B cell (primary cell): ENCODE measurements around the gene KANSL1L. TPM values are rescaled to one million over a fixed set of nuclear protein-coding genes. Genes with fewer than 3 reads are reported as not detected.

Experiments
- ATAC-seq: fragments of 200-7000 bp; cut with Tn5 transposase; one replicate; pipeline ENCODE4 v1.10.0; 2021; ENCODE audit warnings: low read depth, mild to moderate bottlenecking, moderate number of reproducible peaks, moderate library complexity
- CTCF ChIA-PET: fragments of 350-600 bp; sonication (Branson Sonifier 250); formaldehyde crosslinking; loops from one replicate; lab custom pipeline; 2021; ENCODE audit warnings: antibody characterized with exemption, inconsistent platforms; lab: Charles Lee
- POLR2A ChIA-PET: fragments of 350-600 bp; sonication (Branson Sonifier 250); formaldehyde crosslinking; loops from one replicate; lab custom pipeline; 2021; ENCODE audit warnings: antibody characterized with exemption; lab: Charles Lee
- DNase-seq: peaks from one replicate; pipeline ENCODE4 v3.0.0; 2013
- H2AFZ ChIP-seq: 2 replicates; pipeline ENCODE4 v1.6.1; 2012; ENCODE audit warnings: mild to moderate bottlenecking, low read depth, low read length; ENCODE audit not compliant: insufficient read depth, poor library complexity, severe bottlenecking
- H3K27ac ChIP-seq, 2 donors: 1 replicate in 1 of 2; 2 replicates in 1 of 2; pipeline ENCODE4 v1.5.1; 2012 to 2013; ENCODE audit warnings: low read length in 2 of 2, mild to moderate bottlenecking in 2 of 2, moderate library complexity in 1 of 2
- H3K27me3 ChIP-seq, 4 experiments: fragments of 200-600 bp in 1 of 4; sonication (generic) in 1 of 4; replicated peaks in 1 of 4; 1 replicate in 2 of 4; 2 replicates in 2 of 4; pipeline versions ENCODE4 v1.6.1 to v1.7.0; 2013 to 2016; ENCODE audit warnings: low read length in 3 of 4, mild to moderate bottlenecking in 2 of 4, mixed read lengths in 1 of 4, moderate library complexity in 1 of 4; ENCODE audit not compliant: insufficient read depth in 4 of 4, control insufficient read depth in 3 of 4; ENCODE audit errors: control extremely low read depth in 1 of 4
- H3K36me3 ChIP-seq, 2 experiments: replicated peaks in 1 of 2; 1 replicate in 1 of 2; 2 replicates in 1 of 2; pipeline versions ENCODE4 v1.6.1 to v1.7.1; 2013; ENCODE audit warnings: low read length in 1 of 2; ENCODE audit not compliant: insufficient read depth in 2 of 2, control insufficient read depth in 1 of 2; ENCODE audit errors: control extremely low read depth in 1 of 2, extremely low read depth in 1 of 2
- H3K4me1 ChIP-seq, 2 donors: fragments of 200-600 bp in 1 of 2; sonication (generic) in 1 of 2; 1 replicate in 1 of 2; 2 replicates in 1 of 2; pipeline versions ENCODE4 v1.5.1 to v1.6.1; 2013 to 2017; ENCODE audit warnings: low read length in 2 of 2; ENCODE audit not compliant: control insufficient read depth in 2 of 2, insufficient read depth in 2 of 2
- H3K4me2 ChIP-seq: replicated peaks from 2 replicates; pipeline ENCODE3; 2012; ENCODE audit warnings: mild to moderate bottlenecking, low read depth, low read length; ENCODE audit not compliant: poor library complexity, severe bottlenecking
- H3K4me3 ChIP-seq, 5 experiments: fragments of 200-600 bp in 1 of 5; sonication (generic) in 1 of 5; 1 replicate in 3 of 5; 2 replicates in 2 of 5; pipeline versions ENCODE4 v1.5.1 to v1.7.0; 2011 to 2016; ENCODE audit warnings: low read length in 4 of 5, mild to moderate bottlenecking in 4 of 5, low read depth in 2 of 5, control low read depth in 1 of 5, moderate library complexity in 1 of 5; ENCODE audit not compliant: insufficient read depth in 1 of 5; ENCODE audit errors: control extremely low read depth in 1 of 5, extremely low read depth in 1 of 5
- H3K79me2 ChIP-seq: fragments of 200-600 bp; sonication (generic); one replicate; pipeline ENCODE4 v1.6.0; 2016; ENCODE audit warnings: low read length; ENCODE audit not compliant: control insufficient read depth, insufficient read depth
- H3K9ac ChIP-seq: fragments of 200-600 bp; sonication (generic); 2 replicates; pipeline ENCODE4 v1.6.1; 2017; ENCODE audit warnings: mild to moderate bottlenecking, low read length, moderate library complexity
- H3K9me3 ChIP-seq, 3 donors: one replicate each; pipeline versions ENCODE4 v1.6.1 to v1.7.1; 2013; ENCODE audit warnings: low read length in 2 of 3; ENCODE audit not compliant: control insufficient read depth in 2 of 3, insufficient read depth in 1 of 3; ENCODE audit errors: control extremely low read depth in 1 of 3
- H4K20me1 ChIP-seq: 2 replicates; pipeline ENCODE4 v1.6.0; 2012; ENCODE audit warnings: mild to moderate bottlenecking, low read length; ENCODE audit not compliant: insufficient read depth, control insufficient read depth, poor library complexity, severe bottlenecking
- H3K27ac Mint-ChIP-seq: one replicate; pipeline ENCODE4 v1.8.0; 2021; ENCODE audit warnings: mixed read lengths
- H3K27me3 Mint-ChIP-seq: one replicate; pipeline ENCODE4 v1.8.0; 2021; ENCODE audit warnings: mixed read lengths
- H3K4me1 Mint-ChIP-seq: one replicate; pipeline ENCODE4 v1.8.0; 2021; ENCODE audit warnings: mixed read lengths
- H3K4me3 Mint-ChIP-seq: one replicate; pipeline ENCODE4 v1.8.0; 2021; ENCODE audit warnings: mixed read lengths
- H3K9me3 Mint-ChIP-seq: one replicate; pipeline ENCODE4 v1.8.0; 2022; ENCODE audit warnings: mixed read lengths; ENCODE audit not compliant: insufficient read depth
- CTCF ChIP-seq: fragments of 200-600 bp; IDR thresholded peaks from one replicate; pipeline ENCODE4 v1.8.0; 2022; ENCODE audit warnings: antibody characterized with exemption, mild to moderate bottlenecking
- EZH2 ChIP-seq: IDR thresholded peaks from 2 replicates; pipeline ENCODE4 v1.6.1; 2012; ENCODE audit warnings: borderline replicate concordance, low read depth, mild to moderate bottlenecking, moderate library complexity, low read length; ENCODE audit not compliant: insufficient read depth, poor library complexity, severe bottlenecking
- WGBS: methylation state at CpG from one replicate; pipeline ENCODE4 v1.1.5; 2013; ENCODE audit warnings: missing lambda C conversion rate; ENCODE audit not compliant: insufficient coverage; 5-methylcytosine and 5-hydroxymethylcytosine counted together
- intact Hi-C: fragments of 100-400 bp; cut with micrococcal nuclease; formaldehyde crosslinking; loops from one replicate; pipeline ENCODE4 v1.10.0; 2022
- polyA plus RNA-seq: library from polyadenylated mRNA; depleted of rRNA; stranded (reverse); fragments of >200 nt; gene quantifications from 2 replicates; pipeline ENCODE4 v1.2.3, GENCODE V29; 2012
- total RNA-seq, 2 donors: library from RNA; stranded (reverse); fragments of 120-200 nt in 1 of 2; gene quantifications; 1 replicate in 1 of 2; 2 replicates in 1 of 2; pipeline versions ENCODE4 v1.2.3 to v1.2.4, GENCODE V29; 2013 to 2022

Gene KANSL1L
- total and polyA plus RNA-seq, 2 donors (not counting 1 experiment from before 2014, with no cell fraction given): 7.3 to 21.1 TPM

GRCh38 chr2:210207929-210208328 lies 36.7 kb upstream of the KANSL1L start:
- Mint-ChIP-seq H3K4me3 (no peak overlapping the region), H3K4me1 (no peaks in the 10 kb centered on the region), H3K27me3 (peaks cover 23% of the 10 kb centered on the region), H3K9me3 (no peaks in the 10 kb centered on the region), H3K27ac (no peak overlapping the region)
- CTCF ChIA-PET: interaction anchor here (1.3 to 1.5 kb wide), 3 partner anchors 10 to 247 kb away, joined by 3 to 5 read pairs (median 4); no protein-coding TSS in a partner anchor
- Histone ChIP-seq H3K27me3 (peaks cover 0 to 7% (median 3%) of the 10 kb centered on the region in 4 experiments), H2AFZ (no peak overlapping the region), H3K9ac (no peak overlapping the region), H3K4me2 (no peak overlapping the region), H4K20me1 (no peaks in the 10 kb centered on the region), H3K36me3 (no peaks in the 10 kb centered on the region), H3K4me1 (no peaks in the 10 kb centered on the region), H3K9me3 (no peaks in the 10 kb centered on the region), H3K27ac (no peak overlapping the region), H3K79me2 (no peaks in the 10 kb centered on the region), H3K4me3 (no peak overlapping the region)
- POLR2A ChIA-PET: no interaction called here
- DNase-seq: no peak
- ATAC-seq: no peak
- no peak for TF ChIP-seq EZH2
- no peak for TF ChIP-seq CTCF
- WGBS: no CpG with 5 or more reads among the region's 1 CpG
- intact Hi-C loops: no loop called here

DNA sequence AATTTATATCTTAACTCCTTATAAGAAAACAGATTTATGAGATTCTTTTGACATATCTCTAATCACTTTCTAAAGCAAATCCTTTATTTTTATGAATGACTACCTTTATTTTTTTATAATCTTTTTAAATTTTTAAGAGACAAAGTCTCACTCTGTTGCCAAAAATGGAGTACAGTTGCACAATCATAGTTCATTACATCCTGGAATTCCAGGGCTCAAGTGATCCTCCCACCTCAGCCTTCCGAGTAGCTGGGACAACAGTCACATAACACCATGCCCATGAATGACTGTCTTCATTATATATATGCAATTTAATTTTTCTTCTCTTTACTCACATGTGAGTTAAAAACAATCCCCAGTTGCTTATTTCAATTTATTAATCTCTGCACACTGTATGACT lies 32.3 kb upstream of the KANSL1L start:
- H3K4me1 ChIP-seq: no peaks in the 10 kb centered on the region
- H3K27ac ChIP-seq: no peak overlapping the region
- ChIA-PET CTCF (interaction anchor here (0.5 to 1.0 kb wide), 4 partner anchors 225 to 233 kb away, joined by 3 to 5 read pairs (median 4); no protein-coding TSS in a partner anchor), POLR2A (no interaction called here)
- intact Hi-C loops: no loop called here
- no peaks in the 10 kb centered on the region for H3K9me3 ChIP-seq
- no peak overlapping the region for H3K4me3 ChIP-seq
- H3K4me3 Mint-ChIP-seq: no peak overlapping the region
- no peak overlapping the region for H3K27ac Mint-ChIP-seq
- H3K27me3 Mint-ChIP-seq: peaks cover 31% of the 10 kb centered on the region
- no peaks in the 10 kb centered on the region for H3K36me3 ChIP-seq
- no peak for ATAC-seq
- no peak overlapping the region for H3K4me2 ChIP-seq
- no peak for TF ChIP-seq CTCF
- TF ChIP-seq EZH2: no peak
- no peaks in the 10 kb centered on the region for H3K4me1 Mint-ChIP-seq
- no peaks in the 10 kb centered on the region for H3K9me3 Mint-ChIP-seq
- H3K79me2 ChIP-seq: no peaks in the 10 kb centered on the region
- WGBS: no CpG with 5 or more reads among the region's 1 CpG
- DNase-seq: no peak
- no peak overlapping the region for H2AFZ ChIP-seq
- H3K9ac ChIP-seq: no peak overlapping the region
- no peaks in the 10 kb centered on the region for H4K20me1 ChIP-seq
- peaks cover 0 to 6% (median 2%) of the 10 kb centered on the region in 4 experiments for H3K27me3 ChIP-seq
